GM12878 (cell line): Measurements from ENCODE around the gene UFC1. TPM values are rescaled to one million over a fixed set of nuclear protein-coding genes. Genes with fewer than 3 reads are reported as not detected.
A peak's percentile ranks its signal among the peaks of the same experiment; 100 is the strongest.

Source experiments
- ATF3 ChIP-seq: IDR thresholded peaks from 2 replicates; pipeline ENCODE4 v1.6.1; 2011; ENCODE audit warnings: low read depth, mild to moderate bottlenecking, low read length, moderate library complexity, borderline replicate concordance; ENCODE audit errors: extremely low read depth
- BHLHE40 ChIP-seq, 2 experiments: fragments of 450-650 bp in 1 of 2; IDR thresholded peaks; 2 replicates each; pipeline ENCODE4 v1.6.1; 2011 to 2017; ENCODE audit warnings: low read depth in 2 of 2, borderline replicate concordance in 1 of 2, improper control_type of control experiment in 1 of 2, low read length in 1 of 2, mild to moderate bottlenecking in 1 of 2
- BMI1 ChIP-seq: fragments of 450-650 bp; IDR thresholded peaks from 2 replicates; pipeline ENCODE4 v1.6.1; 2016; ENCODE audit warnings: mild to moderate bottlenecking, moderate library complexity, borderline replicate concordance
- CHD4 ChIP-seq: fragments of 200-600 bp; sonication (generic); IDR thresholded peaks from 2 replicates; pipeline ENCODE4 v1.6.1; 2016; ENCODE audit warnings: mild to moderate bottlenecking
- EED ChIP-seq: sonication (generic); IDR thresholded peaks from 2 replicates; pipeline ENCODE4 v1.6.1; 2016; ENCODE audit warnings: antibody characterized with exemption, low read depth
- EGR1 ChIP-seq, 2 experiments: IDR thresholded peaks; 1 replicate in 1 of 2; 2 replicates in 1 of 2; pipeline ENCODE4 v1.6.1; 2011 to 2012; ENCODE audit warnings: low read depth in 2 of 2, low read length in 2 of 2, borderline replicate concordance in 1 of 2, mild to moderate bottlenecking in 1 of 2, moderate library complexity in 1 of 2
- EP300 ChIP-seq, 2 experiments: fragments of 150-350 bp in 1 of 2; IDR thresholded peaks; 2 replicates each; pipeline ENCODE4 v1.6.1; 2011 to 2012; ENCODE audit warnings: low read depth in 2 of 2, low read length in 2 of 2, borderline replicate concordance in 1 of 2, improper control_type of control experiment in 1 of 2, inconsistent platforms in 1 of 2; ENCODE audit not compliant: control insufficient read depth in 1 of 2
- ETV6 ChIP-seq, 2 experiments: fragments of 450-650 bp in 1 of 2; IDR thresholded peaks in 1 of 2; conservative IDR thresholded peaks in 1 of 2; 2 replicates each; pipeline ENCODE4 v1.6.1; 2014; ENCODE audit warnings: antibody characterized with exemption in 1 of 2, borderline replicate concordance in 1 of 2, low read depth in 1 of 2, mild to moderate bottlenecking in 1 of 2, moderate library complexity in 1 of 2
- GABPA ChIP-seq: IDR thresholded peaks from 2 replicates; pipeline ENCODE4 v1.6.1; 2014; ENCODE audit warnings: antibody characterized with exemption, low read depth, mild to moderate bottlenecking, inconsistent platforms
- IRF4 ChIP-seq: IDR thresholded peaks from 2 replicates; pipeline ENCODE4 v1.6.1; 2011; ENCODE audit warnings: low read depth, low read length
- JUNB ChIP-seq: IDR thresholded peaks from 2 replicates; pipeline ENCODE4 v1.6.1; 2016; ENCODE audit warnings: antibody characterized with exemption, mild to moderate bottlenecking
- KDM1A ChIP-seq: fragments of 200-600 bp; sonication (generic); IDR thresholded peaks from 2 replicates; pipeline ENCODE4 v1.6.1; 2016; ENCODE audit warnings: borderline replicate concordance
- LARP7 ChIP-seq: fragments of 450-650 bp; IDR thresholded peaks from 2 replicates; pipeline ENCODE4 v1.6.1; 2017; ENCODE audit warnings: mild to moderate bottlenecking
- NR2F1 ChIP-seq: fragments of 450-650 bp; conservative IDR thresholded peaks from 2 replicates; pipeline ENCODE4 v1.6.1; 2017; ENCODE audit warnings: mild to moderate bottlenecking
- PAX5 ChIP-seq: IDR thresholded peaks from 2 replicates; pipeline ENCODE4 v1.6.1; 2011; ENCODE audit warnings: low read depth, low read length, borderline replicate concordance
- PAX8 ChIP-seq: fragments of 450-650 bp; IDR thresholded peaks from 2 replicates; pipeline ENCODE4 v1.6.1; 2017; ENCODE audit warnings: mild to moderate bottlenecking, moderate library complexity
- POLR2AphosphoS5 ChIP-seq: IDR thresholded peaks from 2 replicates; pipeline ENCODE4 v1.6.1; 2011; ENCODE audit warnings: mild to moderate bottlenecking, low read length, inconsistent platforms
- RELB ChIP-seq: fragments of 450-650 bp; IDR thresholded peaks from 2 replicates; pipeline ENCODE4 v1.6.1; 2017; ENCODE audit warnings: low read depth, mild to moderate bottlenecking, moderate library complexity
- RUNX3 ChIP-seq: IDR thresholded peaks from 2 replicates; pipeline ENCODE4 v1.6.1; 2012; ENCODE audit warnings: low read length, inconsistent platforms
- SMC3 ChIP-seq: IDR thresholded peaks from 2 replicates; pipeline ENCODE4 v1.6.1; 2011; ENCODE audit warnings: low read length, improper control_type of control experiment, borderline replicate concordance
- WRNIP1 ChIP-seq: IDR thresholded peaks from 2 replicates; pipeline ENCODE4 v1.6.1; 2011; ENCODE audit warnings: low read depth, low read length, improper control_type of control experiment, borderline replicate concordance
- polyA plus RNA-seq, 11 experiments: library from polyadenylated mRNA; depleted of rRNA in 4 of 11; unstranded in 6 of 11; stranded (reverse) in 5 of 11; fragments of >200 nt; fragmentation: Nextera tagmentation in 4 of 11; fragmentation: Illumina TruSeq in 1 of 11; extraction: Ambion mirVana in 4 of 11; extraction: Trizol in 1 of 11; gene quantifications; 1 replicate in 1 of 11; 2 replicates in 10 of 11; pipeline versions ENCODE4 v1.2.1 to v1.2.3, GENCODE V29; 2011 to 2016; ENCODE audit warnings: inconsistent platforms in 2 of 11, missing spikeins in 2 of 11, low read depth in 1 of 11
- total RNA-seq, 4 experiments: library from RNA; depleted of rRNA in 3 of 4; stranded (reverse); fragments of >200 nt in 3 of 4; fragmentation: Illumina TruSeq in 1 of 4; extraction: Trizol in 1 of 4; gene quantifications; 2 replicates each; pipeline versions ENCODE4 v1.2.1 to v1.2.3, GENCODE V29; 2013 to 2021
- TF ChIP-seq, protein P1 (sequence below): fragments of 450-650 bp; formaldehyde crosslinking; IDR thresholded peaks from 2 replicates; pipeline ENCODE4 v1.4.0; 2020; ENCODE audit warnings: mild to moderate bottlenecking, moderate library complexity
- TF ChIP-seq, protein P2 (sequence below): IDR thresholded peaks from 2 replicates; pipeline ENCODE4 v1.6.1; 2012; ENCODE audit warnings: low read length, inconsistent platforms

UFC1 gene
- total and polyA plus RNA-seq, 10 of the 15 experiments (the other 5 are each of a cell fraction or from before 2014, with no cell fraction given), result 95.9 to 239 (median 151) TPM

DNA sequence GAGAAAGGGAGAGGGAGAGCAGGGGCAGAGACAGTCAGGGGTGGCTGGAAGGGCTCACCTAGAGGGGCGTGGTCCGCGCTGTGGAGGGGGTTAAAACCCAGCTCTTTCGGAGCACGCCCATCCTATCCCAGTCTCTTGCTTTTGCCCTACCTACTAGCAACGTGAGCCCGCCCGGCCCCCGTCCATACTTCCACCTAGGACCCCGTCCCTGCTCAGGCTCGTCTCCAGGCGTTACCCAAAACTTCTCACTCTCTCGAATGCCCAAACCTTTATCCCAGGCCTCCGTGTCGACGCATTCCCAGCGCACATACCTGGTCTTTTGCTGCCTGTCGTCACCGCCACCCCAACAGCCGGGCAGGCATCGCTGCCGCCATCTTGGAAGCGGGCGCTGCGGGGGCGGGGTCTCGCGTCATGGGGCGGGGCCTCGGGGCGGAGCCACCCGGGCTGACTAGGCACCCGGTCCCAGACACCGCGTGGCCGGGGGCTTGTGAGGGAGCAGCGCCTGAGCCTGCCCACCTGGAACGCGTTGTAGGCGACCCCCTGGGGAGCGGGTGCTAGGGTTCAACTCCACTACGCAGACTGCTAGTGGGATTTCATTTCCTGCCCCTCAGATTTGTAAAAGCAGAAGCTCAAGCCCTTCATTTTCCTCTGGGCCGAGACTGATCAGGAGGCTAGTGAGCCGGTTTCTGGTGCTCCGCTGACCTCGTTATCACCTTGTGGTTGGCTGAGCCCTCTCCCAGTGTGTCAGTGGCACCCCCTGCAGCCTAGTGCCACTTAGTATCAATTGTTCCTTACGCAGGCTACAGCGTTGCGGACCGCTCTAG lies 23.5 kb downstream of the UFC1 start, which contains the start of gene B4GALT3 (continued):
- TF ChIP-seq ETV6 (conservative IDR thresholded peaks at IDR 0.05 in 1 of 2, IDR thresholded peaks at IDR 0.05 in 1 of 2; ENCODE audit: borderline replicate concordance in 1 of 2, low read depth in 1 of 2), result no peak
- peak; percentile 51 for TF ChIP-seq RUNX3
- no peak for TF ChIP-seq GABPA
- TF ChIP-seq SMC3, result no peak
- no peak for TF ChIP-seq BHLHE40 (IDR thresholded peaks at IDR 0.05; ENCODE audit: borderline replicate concordance in 1 of 2, low read depth in 2 of 2, low read length in 1 of 2)
- TF ChIP-seq POLR2AphosphoS5, result peak; percentile 95
- peak; percentile 81; the same call in 1 of the 2 replicates for TF ChIP-seq NR2F1
- TF ChIP-seq BMI1, result no peak
- no peak for TF ChIP-seq JUNB
- TF ChIP-seq PAX5, result peak; percentile 53; the same call in 1 of the 2 replicates
- TF ChIP-seq, protein P1, sequence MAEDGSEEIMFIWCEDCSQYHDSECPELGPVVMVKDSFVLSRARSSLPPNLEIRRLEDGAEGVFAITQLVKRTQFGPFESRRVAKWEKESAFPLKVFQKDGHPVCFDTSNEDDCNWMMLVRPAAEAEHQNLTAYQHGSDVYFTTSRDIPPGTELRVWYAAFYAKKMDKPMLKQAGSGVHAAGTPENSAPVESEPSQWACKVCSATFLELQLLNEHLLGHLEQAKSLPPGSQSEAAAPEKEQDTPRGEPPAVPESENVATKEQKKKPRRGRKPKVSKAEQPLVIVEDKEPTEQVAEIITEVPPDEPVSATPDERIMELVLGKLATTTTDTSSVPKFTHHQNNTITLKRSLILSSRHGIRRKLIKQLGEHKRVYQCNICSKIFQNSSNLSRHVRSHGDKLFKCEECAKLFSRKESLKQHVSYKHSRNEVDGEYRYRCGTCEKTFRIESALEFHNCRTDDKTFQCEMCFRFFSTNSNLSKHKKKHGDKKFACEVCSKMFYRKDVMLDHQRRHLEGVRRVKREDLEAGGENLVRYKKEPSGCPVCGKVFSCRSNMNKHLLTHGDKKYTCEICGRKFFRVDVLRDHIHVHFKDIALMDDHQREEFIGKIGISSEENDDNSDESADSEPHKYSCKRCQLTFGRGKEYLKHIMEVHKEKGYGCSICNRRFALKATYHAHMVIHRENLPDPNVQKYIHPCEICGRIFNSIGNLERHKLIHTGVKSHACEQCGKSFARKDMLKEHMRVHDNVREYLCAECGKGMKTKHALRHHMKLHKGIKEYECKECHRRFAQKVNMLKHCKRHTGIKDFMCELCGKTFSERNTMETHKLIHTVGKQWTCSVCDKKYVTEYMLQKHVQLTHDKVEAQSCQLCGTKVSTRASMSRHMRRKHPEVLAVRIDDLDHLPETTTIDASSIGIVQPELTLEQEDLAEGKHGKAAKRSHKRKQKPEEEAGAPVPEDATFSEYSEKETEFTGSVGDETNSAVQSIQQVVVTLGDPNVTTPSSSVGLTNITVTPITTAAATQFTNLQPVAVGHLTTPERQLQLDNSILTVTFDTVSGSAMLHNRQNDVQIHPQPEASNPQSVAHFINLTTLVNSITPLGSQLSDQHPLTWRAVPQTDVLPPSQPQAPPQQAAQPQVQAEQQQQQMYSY, result no peak
- TF ChIP-seq LARP7, result no peak
- peak; percentile 55; the same call in 1 of the 2 replicates for TF ChIP-seq RELB
- TF ChIP-seq KDM1A, result no peak
- TF ChIP-seq, protein P2, sequence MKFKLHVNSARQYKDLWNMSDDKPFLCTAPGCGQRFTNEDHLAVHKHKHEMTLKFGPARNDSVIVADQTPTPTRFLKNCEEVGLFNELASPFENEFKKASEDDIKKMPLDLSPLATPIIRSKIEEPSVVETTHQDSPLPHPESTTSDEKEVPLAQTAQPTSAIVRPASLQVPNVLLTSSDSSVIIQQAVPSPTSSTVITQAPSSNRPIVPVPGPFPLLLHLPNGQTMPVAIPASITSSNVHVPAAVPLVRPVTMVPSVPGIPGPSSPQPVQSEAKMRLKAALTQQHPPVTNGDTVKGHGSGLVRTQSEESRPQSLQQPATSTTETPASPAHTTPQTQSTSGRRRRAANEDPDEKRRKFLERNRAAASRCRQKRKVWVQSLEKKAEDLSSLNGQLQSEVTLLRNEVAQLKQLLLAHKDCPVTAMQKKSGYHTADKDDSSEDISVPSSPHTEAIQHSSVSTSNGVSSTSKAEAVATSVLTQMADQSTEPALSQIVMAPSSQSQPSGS, result no peak
- no peak for TF ChIP-seq WRNIP1
- 0 out of 2 replicates have a peak, but pooled peaks have one; percentile 16 for TF ChIP-seq IRF4
- TF ChIP-seq PAX8, result no peak
- TF ChIP-seq EGR1 (IDR thresholded peaks at IDR 0.05; ENCODE audit: borderline replicate concordance in 1 of 2, low read depth in 2 of 2, low read length in 2 of 2), result peak in 1 of 2 experiments; percentile 96; a peak in 2 of 3 replicates
- TF ChIP-seq EP300 (IDR thresholded peaks at IDR 0.05; ENCODE audit: borderline replicate concordance in 1 of 2, control insufficient read depth in 1 of 2, low read depth in 2 of 2, low read length in 2 of 2), result no peak
- TF ChIP-seq EED, result no peak
- no peak for TF ChIP-seq CHD4
- TF ChIP-seq ATF3, result no peak
